Stomach (tissue), 4 donors: ENCODE measurements around the gene SLC22A12.

Source experiments
- EP300 ChIP-seq: sonication (generic); formaldehyde crosslinking; IDR thresholded peaks from one replicate; pipeline ENCODE4 v1.6.1; 2017; ENCODE audit warnings: antibody characterized with exemption
- POLR2A ChIP-seq, 4 donors: fragments of 450-650 bp; IDR thresholded peaks; one replicate each; pipeline ENCODE4 v1.6.1; 2016; ENCODE audit warnings: antibody characterized with exemption in 4 of 4, control low read depth in 2 of 4, mild to moderate bottlenecking in 1 of 4, moderate library complexity in 1 of 4
- TF ChIP-seq, protein P1 (sequence below), 7 experiments: fragments of 450-650 bp in 4 of 7; fragments of 200-600 bp in 3 of 7; sonication (generic) in 3 of 7; IDR thresholded peaks; one replicate each; pipeline ENCODE4 v1.5.1; 2016 to 2019; ENCODE audit warnings: antibody characterized with exemption in 7 of 7, control low read depth in 2 of 7, mild to moderate bottlenecking in 1 of 7

DNA sequence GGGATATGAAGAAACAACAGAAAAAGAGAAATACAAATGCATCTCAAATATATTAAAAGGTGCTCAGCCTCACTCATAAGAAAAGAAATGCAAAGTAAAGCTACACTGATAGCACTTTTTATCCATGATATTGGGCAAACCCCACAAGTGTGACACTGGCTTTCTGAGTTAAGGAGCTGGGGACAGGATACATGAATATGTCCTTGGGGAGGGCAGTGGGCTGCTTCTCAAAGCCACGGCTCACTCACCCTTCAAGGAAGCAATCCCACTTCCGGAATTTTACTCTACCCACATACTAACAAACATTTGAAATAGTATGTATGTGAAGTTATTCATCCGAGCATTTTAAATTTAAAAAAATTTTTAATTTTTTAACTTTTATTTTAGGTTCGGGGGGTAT lies 41.1 kb upstream of the SLC22A12 start:
- TF ChIP-seq, protein P1, sequence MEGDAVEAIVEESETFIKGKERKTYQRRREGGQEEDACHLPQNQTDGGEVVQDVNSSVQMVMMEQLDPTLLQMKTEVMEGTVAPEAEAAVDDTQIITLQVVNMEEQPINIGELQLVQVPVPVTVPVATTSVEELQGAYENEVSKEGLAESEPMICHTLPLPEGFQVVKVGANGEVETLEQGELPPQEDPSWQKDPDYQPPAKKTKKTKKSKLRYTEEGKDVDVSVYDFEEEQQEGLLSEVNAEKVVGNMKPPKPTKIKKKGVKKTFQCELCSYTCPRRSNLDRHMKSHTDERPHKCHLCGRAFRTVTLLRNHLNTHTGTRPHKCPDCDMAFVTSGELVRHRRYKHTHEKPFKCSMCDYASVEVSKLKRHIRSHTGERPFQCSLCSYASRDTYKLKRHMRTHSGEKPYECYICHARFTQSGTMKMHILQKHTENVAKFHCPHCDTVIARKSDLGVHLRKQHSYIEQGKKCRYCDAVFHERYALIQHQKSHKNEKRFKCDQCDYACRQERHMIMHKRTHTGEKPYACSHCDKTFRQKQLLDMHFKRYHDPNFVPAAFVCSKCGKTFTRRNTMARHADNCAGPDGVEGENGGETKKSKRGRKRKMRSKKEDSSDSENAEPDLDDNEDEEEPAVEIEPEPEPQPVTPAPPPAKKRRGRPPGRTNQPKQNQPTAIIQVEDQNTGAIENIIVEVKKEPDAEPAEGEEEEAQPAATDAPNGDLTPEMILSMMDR (IDR thresholded peaks at IDR 0.05) = no peak
- no peak for TF ChIP-seq EP300
- no peak for TF ChIP-seq POLR2A (IDR thresholded peaks at IDR 0.05)
